Mesothelial cell of epicardium (in vitro differentiated cells): ENCODE data around the gene SEPTIN8. TPM values are rescaled to one million over a fixed set of nuclear protein-coding genes. Genes with fewer than 3 reads are reported as not detected.

ENCODE experiments used
- DNase-seq, 2 experiments: peaks; one replicate each; pipeline ENCODE4 v3.0.0; 2021; ENCODE audit warnings: low spot score in 2 of 2; ENCODE audit not compliant: unreplicated experiment in 2 of 2
- H3K27ac Mint-ChIP-seq: 2 replicates; pipeline ENCODE4 v1.8.0; 2021; ENCODE audit warnings: mixed read lengths
- H3K27me3 Mint-ChIP-seq: 2 replicates; pipeline ENCODE4 v1.8.0; 2021; ENCODE audit warnings: low read depth, mixed read lengths
- H3K36me3 Mint-ChIP-seq: 2 replicates; pipeline ENCODE4 v1.8.0; 2021; ENCODE audit warnings: mixed read lengths
- H3K4me1 Mint-ChIP-seq: 2 replicates; pipeline ENCODE4 v1.8.0; 2021; ENCODE audit warnings: mixed read lengths
- H3K4me3 Mint-ChIP-seq: 2 replicates; pipeline ENCODE4 v1.8.0; 2021; ENCODE audit warnings: mild to moderate bottlenecking, moderate library complexity, mixed read lengths
- H3K9me3 Mint-ChIP-seq: 2 replicates; pipeline ENCODE4 v1.8.0; 2021; ENCODE audit warnings: mixed read lengths
- CTCF ChIP-seq: fragments of 200-600 bp; sonication (generic); IDR thresholded peaks from one replicate; pipeline ENCODE4 v1.5.0; 2021; ENCODE audit warnings: antibody characterized with exemption; ENCODE audit not compliant: unreplicated experiment
- total RNA-seq: library from RNA; stranded (reverse); gene quantifications from 3 replicates; pipeline ENCODE4 v1.2.1, GENCODE V29; 2021

SEPTIN8 gene
- total RNA-seq, 1 donor from 2014 or later = 58.9 TPM

GRCh38 chr5:132751444-132751843 lies 25.6 kb downstream of the SEPTIN8 start:
- DNase-seq = no peak
- Mint-ChIP-seq H3K4me1 (no peaks in the 10 kb centered on the region), H3K36me3 (no peaks in the 10 kb centered on the region), H3K27me3 (peaks cover 24% of the 10 kb centered on the region), H3K4me3 (no peak overlapping the region), H3K9me3 (no peaks in the 10 kb centered on the region), H3K27ac (no peak overlapping the region)
- TF ChIP-seq CTCF = no peak

- Mint-ChIP-seq H3K27me3 (peaks cover 31% of the 10 kb centered on the region), H3K4me3 (no peak overlapping the region), H3K27ac (no peak overlapping the region), H3K36me3 (no peaks in the 10 kb centered on the region), H3K9me3 (no peaks in the 10 kb centered on the region), H3K4me1 (no peaks in the 10 kb centered on the region)
- no peak for DNase-seq
- TF ChIP-seq CTCF = no peak
These were observed 26.4 kb downstream of the SEPTIN8 start for GRCh38 chr5:132750471-132751230.

- Mint-ChIP-seq H3K36me3 (no peaks in the 10 kb centered on the region), H3K27me3 (peaks cover 41% of the 10 kb centered on the region), H3K4me1 (no peaks in the 10 kb centered on the region), H3K4me3 (no peak overlapping the region), H3K9me3 (no peaks in the 10 kb centered on the region), H3K27ac (no peak overlapping the region)
- no peak for DNase-seq
- TF ChIP-seq CTCF = no peak
These were observed 27.5 kb downstream of the SEPTIN8 start for GRCh38 chr5:132749506-132749905.

GRCh38 chr5:132748522-132749000 lies 28.5 kb downstream of the SEPTIN8 start:
- H3K27me3 Mint-ChIP-seq = peaks cover 41% of the 10 kb centered on the region
- no peak for TF ChIP-seq CTCF
- H3K4me3 Mint-ChIP-seq = peak overlapping the region; percentile 49
- no peaks in the 10 kb centered on the region for H3K4me1 Mint-ChIP-seq
- H3K9me3 Mint-ChIP-seq = no peaks in the 10 kb centered on the region
- no peaks in the 10 kb centered on the region for H3K36me3 Mint-ChIP-seq
- DNase-seq = no peak
- no peak overlapping the region for H3K27ac Mint-ChIP-seq

- H3K27me3 Mint-ChIP-seq = peaks cover 44% of the 10 kb centered on the region
- H3K36me3 Mint-ChIP-seq = no peaks in the 10 kb centered on the region
- no peaks in the 10 kb centered on the region for H3K4me1 Mint-ChIP-seq
These were observed 29.2 kb downstream of the SEPTIN8 start for GRCh38 chr5:132747616-132748440.

More at GRCh38 chr5:132747616-132748440, 29.2 kb downstream of the SEPTIN8 start:
- no peak for TF ChIP-seq CTCF
- no peak for DNase-seq
- H3K9me3 Mint-ChIP-seq = peaks cover 3% of the 10 kb centered on the region
- H3K4me3 Mint-ChIP-seq = peak overlapping the region; percentile 49
- H3K27ac Mint-ChIP-seq = no peak overlapping the region
